ENCODE results near the gene ARPIN.

The ARPIN gene

GRCh38 chr15:89848970-89849292 is 63.8 kb downstream of the ARPIN start:
- in situ Hi-C loops (cut with MboI; ENCODE audit: low sequenced_read_pairs): no loop called here

- in situ Hi-C loops (cut with MboI; ENCODE audit: low sequenced_read_pairs): no loop called here
These were observed 65.7 kb downstream of the ARPIN start for GRCh38 chr15:89847101-89847500.

- in situ Hi-C loops (cut with MboI; ENCODE audit: low sequenced_read_pairs): no loop called here
These were observed 67.4 kb downstream of the ARPIN start for GRCh38 chr15:89845305-89845893.
